Measurements from ENCODE around the gene TP63. TPM values are rescaled to one million over a fixed set of nuclear protein-coding genes. Genes with fewer than 3 reads are reported as not detected.

Gene TP63
- polyA plus RNA-seq, 1 experiment, result not detected

- H3K27ac ChIP-seq (ENCODE audit: low read depth, low read length), result no peak overlapping the region
- ChIA-PET CTCF (interaction anchor here (1.0 kb wide), 1 partner anchor 285 kb away, joined by 3 read pairs; no protein-coding TSS in a partner anchor), POLR2A (interaction anchor here (0.5 kb wide), 1 partner anchor 574 kb away, joined by 5 read pairs; no protein-coding TSS in a partner anchor)
- H3K27me3 ChIP-seq (ENCODE audit: control insufficient read depth, insufficient read depth, low read length), result no peaks in the 10 kb centered on the region
- no peak overlapping the region for H3K4me3 ChIP-seq (ENCODE audit: low read depth, low read length)
- no peaks in the 10 kb centered on the region for H3K9me3 ChIP-seq (ENCODE audit: control insufficient read depth, insufficient read depth, low read length)
- no peak for TF ChIP-seq CTCF (IDR thresholded peaks at IDR 0.05; ENCODE audit: low read depth, low read length)
- DNase-seq (ENCODE audit: low read depth, low spot score), result peak; percentile 57
Observed at GRCh38 chr3:189937302-189938127, 306.3 kb downstream of the TP63 start.

- ChIA-PET POLR2A (no interaction called here), CTCF (interaction anchor here (1.0 kb wide), 1 partner anchor 672 kb away, joined by 3 read pairs; no protein-coding TSS in a partner anchor)
- no peaks in the 10 kb centered on the region for H3K27me3 ChIP-seq (ENCODE audit: control insufficient read depth, insufficient read depth, low read length)
- no peaks in the 10 kb centered on the region for H3K9me3 ChIP-seq (ENCODE audit: control insufficient read depth, insufficient read depth, low read length)
- no peak for TF ChIP-seq CTCF (IDR thresholded peaks at IDR 0.05; ENCODE audit: low read depth, low read length)
- H3K4me3 ChIP-seq (ENCODE audit: low read depth, low read length), result no peak overlapping the region
- no peak for DNase-seq (ENCODE audit: low read depth, low spot score)
- no peak overlapping the region for H3K27ac ChIP-seq (ENCODE audit: low read depth, low read length)
Observed at GRCh38 chr3:189941125-189941524, 309.9 kb downstream of the TP63 start.

GRCh38 chr3:189941679-189942078, 310.5 kb downstream of the TP63 start:
- POLR2A ChIA-PET, result no interaction called here
- H3K27me3 ChIP-seq (ENCODE audit: control insufficient read depth, insufficient read depth, low read length), result peaks cover under 1% of the 10 kb centered on the region
- CTCF ChIA-PET, result interaction anchor here (1.0 kb wide), 1 partner anchor 672 kb away, joined by 3 read pairs; no protein-coding TSS in a partner anchor
- H3K27ac ChIP-seq (ENCODE audit: low read depth, low read length), result no peak overlapping the region
- DNase-seq (ENCODE audit: low read depth, low spot score), result no peak
- H3K9me3 ChIP-seq (ENCODE audit: control insufficient read depth, insufficient read depth, low read length), result no peaks in the 10 kb centered on the region
- TF ChIP-seq CTCF (IDR thresholded peaks at IDR 0.05; ENCODE audit: low read depth, low read length), result no peak
- no peak overlapping the region for H3K4me3 ChIP-seq (ENCODE audit: low read depth, low read length)

GRCh38 chr3:189942948-189943347, 311.8 kb downstream of the TP63 start:
- no peak for DNase-seq (ENCODE audit: low read depth, low spot score)
- no peak for TF ChIP-seq CTCF (IDR thresholded peaks at IDR 0.05; ENCODE audit: low read depth, low read length)
- Histone ChIP-seq H3K27ac (ENCODE audit: low read depth, low read length) (no peak overlapping the region), H3K9me3 (ENCODE audit: control insufficient read depth, insufficient read depth, low read length) (no peaks in the 10 kb centered on the region), H3K27me3 (ENCODE audit: control insufficient read depth, insufficient read depth, low read length) (peaks cover 3% of the 10 kb centered on the region), H3K4me3 (ENCODE audit: low read depth, low read length) (no peak overlapping the region)
- POLR2A ChIA-PET, result no interaction called here
- CTCF ChIA-PET, result no interaction called here

Measured in AG04450 (cell line).